Middle frontal gyrus (tissue), 1 donor: Measurements from ENCODE around the gene SCN1B.

Experiments
- DNase-seq: peaks from one replicate; pipeline ENCODE4 v3.0.0-alpha.2; 2015; ENCODE audit warnings: low spot score; ENCODE audit errors: extremely low spot score

SCN1B gene

DNA sequence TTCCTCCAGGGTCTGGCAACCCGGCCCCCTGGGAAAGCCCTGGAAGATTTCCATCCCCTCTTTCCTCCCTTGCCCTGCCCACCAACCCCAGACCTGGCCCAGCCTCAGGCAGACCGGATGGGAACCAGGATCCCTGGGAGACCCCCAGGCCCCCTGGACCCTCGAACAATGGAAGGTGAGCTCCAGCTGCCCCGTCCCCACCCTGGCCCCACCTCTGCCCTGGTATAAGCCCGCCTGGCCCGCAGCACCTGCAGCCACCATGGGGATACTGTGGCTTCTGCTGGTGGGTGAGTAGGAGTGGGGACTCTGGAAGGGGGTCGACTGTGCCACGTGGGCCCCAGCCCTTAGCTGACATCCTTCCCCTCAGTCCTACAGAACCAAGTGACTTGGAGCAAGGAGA, 43.7 kb downstream of the SCN1B start:
- no peak for DNase-seq

DNA sequence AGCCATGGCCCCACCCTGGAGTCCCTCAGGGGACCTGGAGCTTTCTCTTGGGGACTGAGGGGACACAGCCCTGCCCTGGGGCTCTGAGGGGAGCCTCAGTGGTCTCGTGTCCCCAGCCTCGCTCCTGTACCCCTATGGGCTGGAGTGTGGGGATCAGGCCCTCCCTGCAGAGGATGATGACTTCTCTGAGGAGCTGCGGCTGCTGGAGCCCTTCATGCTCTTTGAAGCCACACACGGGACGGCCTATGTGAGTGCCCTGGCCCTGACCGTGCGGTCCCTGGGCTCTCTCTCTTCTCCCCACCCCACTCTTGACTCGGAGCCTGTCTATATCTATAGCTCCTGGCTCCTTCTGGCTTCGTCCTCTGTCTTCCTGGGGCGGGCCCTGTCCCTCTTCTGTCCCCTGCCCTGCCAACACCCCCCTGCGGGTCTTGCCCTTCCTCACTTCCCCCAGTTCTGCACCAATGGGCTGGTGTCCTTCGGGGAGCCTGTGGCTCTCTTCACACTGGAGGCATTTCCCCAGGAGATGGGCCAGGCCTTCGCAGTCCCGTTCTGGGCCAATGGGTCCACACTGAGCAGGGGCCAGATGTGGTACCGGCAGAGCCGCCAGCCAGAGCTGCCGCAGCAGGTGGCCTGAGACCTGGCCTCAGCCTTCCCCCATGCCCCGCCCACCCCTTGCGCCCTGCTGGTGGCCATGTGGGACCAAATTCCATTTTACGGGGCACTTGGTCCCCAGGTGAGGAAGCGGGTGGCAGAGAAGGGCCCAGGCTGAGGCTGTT, 44.3 kb downstream of the SCN1B start:
- DNase-seq: no peak

DNA sequence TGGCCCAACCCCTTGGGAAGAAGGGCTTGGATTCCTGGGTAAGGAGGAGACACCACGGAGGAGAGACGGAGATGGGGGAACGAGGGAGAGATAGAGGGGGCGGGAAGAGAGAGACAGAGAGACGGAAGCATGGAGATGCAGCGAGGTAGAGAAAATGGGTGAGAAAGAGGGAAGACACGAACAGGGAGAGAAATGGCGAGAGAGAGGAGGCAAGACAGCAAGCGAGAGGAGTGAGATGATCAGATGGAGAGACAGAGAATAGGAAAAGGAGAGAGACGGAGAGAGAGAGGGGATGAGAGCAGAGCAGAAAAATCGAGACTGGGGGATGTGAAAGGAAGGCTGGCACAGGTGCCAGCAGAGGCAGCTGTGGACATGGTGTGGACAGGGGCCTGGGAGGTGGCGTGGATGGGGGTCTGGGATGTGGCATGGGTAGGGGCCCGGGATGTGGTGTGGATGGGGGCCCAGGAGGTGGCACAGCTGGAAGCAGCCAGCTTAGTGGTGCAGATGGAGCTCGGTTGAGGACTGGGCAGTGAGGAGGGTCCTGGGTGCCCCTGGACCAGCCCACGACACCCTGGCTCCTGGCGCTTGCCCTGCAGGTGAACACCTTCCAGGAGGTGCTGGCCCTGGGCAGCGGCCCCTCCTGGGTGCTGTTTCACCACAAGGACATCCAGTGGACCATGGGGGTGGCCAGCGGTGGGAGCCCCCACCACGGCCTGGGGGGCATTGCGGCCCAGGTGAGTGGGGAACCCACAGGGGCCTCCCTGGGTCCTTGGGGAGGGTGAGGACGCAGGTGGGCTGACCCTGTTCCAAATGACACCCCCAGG, 45.1 kb downstream of the SCN1B start:
- DNase-seq: no peak

DNA sequence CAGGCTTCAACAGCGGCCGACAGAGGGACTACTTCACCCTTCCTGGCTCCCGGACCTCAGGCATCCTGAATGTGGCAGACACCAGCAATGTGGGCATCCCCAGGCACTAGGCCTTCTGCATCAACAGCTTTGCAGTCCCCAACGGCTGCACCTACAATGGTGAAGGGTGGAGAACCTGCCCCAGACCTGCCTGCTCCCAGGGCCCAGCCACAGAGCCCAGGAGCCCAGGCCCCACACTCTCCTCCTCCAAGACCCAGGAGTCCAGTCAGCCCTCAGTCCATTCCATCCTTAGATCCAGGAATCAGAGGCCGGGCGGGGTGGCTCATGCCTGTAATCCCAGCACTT, 45.7 kb downstream of the SCN1B start:
- no peak for DNase-seq

DNA sequence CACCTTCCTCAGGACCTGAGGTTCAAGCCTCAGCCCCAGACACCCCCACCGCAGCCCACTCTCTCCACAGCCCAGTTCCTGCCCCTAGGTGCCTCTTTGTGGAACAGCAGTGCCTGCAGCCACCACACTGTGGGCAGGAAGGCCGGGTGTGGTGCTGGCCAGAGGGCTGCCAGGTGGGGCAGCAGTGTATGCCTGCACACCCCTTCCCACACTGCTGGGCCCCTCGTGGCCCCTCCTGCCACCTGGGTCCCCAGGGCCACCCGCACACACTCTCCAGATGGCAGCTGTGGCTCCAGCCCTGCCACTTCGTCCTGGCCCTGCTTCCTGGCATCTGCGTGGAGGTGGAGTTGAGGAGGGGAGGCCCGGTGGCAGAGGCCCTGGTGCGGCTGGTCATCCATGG, 46.4 kb downstream of the SCN1B start:
- DNase-seq: no peak

DNA sequence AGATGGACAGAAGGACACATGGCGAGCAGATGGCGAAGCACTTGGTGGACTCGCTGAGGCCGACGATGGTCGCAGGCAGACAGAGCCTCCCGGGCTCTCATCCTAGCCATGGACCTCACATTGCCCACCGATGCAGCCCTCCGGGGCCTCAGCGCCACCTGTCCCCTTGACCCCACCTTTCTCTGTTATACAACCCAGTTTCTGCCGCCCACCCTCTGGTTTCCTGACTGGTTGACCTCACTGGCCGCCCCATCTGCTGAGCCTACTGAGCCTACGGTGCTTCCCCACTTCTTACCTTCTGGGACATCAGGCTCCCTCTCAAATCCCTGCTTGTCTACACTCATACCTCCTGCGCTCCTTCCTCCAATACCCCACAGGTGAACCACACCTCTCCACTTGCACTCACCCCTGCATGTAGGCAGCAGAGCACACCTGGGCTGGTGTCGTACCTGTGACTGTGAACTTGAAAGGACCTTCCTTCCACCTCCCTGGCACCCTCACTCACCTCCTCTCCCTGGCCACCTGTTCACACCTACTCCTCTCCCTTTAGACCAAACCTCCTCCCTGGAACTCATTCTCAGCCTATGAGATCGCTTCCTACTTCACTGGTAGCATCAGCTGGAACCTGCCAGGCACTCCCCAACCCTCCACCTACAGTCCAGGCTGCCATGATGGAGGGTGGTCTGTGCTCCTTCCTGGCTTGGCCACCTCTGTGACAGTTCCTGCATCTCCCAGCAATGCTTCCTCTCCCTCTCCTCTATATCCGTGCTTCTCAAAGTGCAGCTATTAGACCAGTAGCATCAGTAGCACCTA, 47.3 kb downstream of the SCN1B start:
- DNase-seq: no peak

DNA sequence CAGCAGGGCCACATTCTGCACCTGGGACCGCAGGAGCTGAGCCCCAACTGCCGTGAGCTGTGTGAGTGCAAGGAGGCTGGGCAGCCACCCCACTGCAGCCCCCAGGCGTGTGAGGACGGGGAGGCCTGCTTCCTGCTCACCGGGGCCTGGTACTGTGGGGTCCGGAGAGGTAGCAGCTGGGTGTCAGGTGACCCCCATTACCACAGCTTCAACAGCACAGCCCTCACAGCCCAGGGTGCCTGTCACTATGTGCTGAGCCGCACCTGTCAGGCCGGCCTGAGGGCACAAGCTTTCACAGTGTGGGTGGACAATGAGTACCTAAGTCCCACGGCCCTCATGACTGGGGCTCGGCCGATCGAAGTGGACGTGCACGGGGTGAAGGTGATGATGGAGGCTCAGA, 49.6 kb downstream of the SCN1B start:
- DNase-seq: no peak

DNA sequence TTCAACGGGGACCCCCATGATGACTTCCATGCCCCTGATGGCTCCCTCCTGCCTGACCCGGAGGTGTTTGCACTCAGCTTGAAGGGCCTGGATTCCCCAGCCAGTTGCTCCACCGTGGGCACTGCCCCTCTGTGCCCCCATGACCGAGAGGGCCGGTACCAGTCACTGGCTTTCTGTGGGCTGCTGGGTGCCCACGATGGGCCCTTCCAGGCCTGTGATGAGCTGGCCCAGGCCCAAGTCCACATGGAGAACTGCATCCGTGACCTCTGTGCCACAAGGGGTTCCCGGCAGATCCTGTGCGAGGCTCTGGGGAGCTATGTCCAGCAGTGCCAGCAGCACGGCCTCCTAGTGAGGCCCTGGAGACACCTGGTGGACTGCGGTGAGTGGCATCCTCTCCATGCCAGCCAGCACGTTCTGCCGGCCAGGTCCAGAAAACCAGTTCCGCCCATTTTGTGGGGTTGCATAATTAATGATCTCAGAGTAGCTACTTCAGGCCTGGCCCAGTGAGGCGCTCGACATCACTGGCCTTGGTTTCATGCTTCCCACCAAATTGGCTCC, 50.4 kb downstream of the SCN1B start:
- no peak for DNase-seq

DNA sequence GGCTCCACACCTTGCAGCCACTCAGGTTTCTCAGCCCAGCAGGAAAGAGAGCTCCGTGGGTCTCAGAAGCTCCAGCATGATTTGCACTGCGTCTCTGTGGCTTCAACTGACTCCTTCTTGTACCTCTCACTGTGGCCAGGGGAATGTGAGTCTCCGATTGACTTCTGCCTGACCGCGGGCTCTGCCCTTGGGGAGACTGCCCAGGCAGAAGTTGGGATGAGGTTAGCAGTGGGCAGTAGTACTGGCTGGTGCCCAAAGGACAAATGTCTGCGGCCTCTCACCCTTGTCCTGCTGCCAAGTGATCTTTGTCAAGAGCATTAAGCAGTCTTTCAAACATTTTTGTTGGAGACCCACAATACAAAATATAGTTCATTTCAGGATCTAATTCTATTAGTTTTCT, 50.9 kb downstream of the SCN1B start:
- no peak for DNase-seq

DNA sequence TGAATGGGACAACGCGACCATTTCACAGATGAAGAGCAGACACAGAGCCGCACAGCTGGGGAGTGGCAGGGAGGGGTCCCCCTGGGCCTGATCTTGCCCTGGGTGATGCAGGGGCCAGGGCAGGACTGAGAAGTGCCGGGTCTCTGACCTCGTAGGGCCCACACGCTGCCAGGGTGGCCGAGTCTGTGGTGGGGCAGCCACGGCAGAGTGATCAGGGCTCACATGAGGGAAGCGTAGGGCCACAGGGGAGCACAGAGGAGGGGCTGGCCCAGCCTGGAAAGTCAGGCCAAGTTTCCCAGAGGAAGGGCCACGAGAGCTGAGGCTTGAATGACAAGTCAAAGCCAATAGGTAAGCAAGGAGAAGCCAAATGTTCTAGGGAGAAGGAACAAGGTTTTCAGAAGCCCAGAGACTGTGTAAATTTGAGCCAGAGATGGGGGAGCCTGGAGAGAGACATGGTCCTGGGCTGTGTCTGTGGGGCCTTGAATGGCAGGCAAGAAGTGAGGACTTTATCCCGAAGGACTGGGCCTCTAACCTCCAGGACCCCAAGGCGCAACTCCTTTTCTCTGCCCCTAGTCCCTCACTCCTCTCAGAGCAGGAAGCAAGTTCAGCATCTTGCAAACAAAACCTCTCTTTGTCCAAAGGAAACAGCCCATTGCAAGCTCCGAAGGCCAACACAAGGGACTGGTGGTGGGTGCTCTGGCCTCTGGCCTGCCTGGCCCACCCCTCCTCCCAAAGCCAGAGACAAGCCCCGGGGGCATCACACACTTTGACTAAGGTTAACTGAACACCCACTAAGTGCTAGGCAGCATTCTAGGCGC, 53.6 kb downstream of the SCN1B start:
- DNase-seq: no peak

DNA sequence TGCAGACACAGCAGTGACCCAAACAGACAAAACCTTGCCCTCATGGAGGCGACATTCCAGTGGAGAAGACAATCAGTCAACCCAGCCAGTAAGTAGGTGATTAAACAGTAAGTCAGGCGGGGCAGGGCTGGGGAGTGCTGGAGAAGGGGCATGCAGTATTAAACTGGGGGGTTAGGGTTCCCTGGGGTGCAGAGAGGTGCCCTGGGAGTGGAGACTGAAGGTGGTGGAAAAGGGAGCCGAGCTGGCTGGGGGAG, 54.2 kb downstream of the SCN1B start:
- DNase-seq: no peak

DNA sequence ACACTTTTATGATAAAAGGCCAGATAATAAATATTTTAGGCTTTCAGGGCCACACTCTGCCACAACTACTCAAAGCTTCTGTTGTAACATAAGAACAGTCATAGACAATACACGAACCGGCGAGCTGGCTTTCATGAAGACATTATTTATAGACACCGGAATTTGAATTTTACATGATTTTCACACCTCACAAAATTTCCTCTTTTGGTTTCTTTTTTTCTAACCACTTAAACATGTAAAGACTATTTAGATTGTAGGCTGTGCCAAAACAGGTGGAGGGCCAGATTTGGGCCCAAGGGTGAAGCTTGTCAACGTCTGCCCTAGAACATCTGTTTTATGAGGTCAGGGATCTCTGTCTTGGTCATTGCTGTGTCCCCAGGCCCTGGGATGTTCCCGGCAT, 55.7 kb downstream of the SCN1B start:
- no peak for DNase-seq

DNA sequence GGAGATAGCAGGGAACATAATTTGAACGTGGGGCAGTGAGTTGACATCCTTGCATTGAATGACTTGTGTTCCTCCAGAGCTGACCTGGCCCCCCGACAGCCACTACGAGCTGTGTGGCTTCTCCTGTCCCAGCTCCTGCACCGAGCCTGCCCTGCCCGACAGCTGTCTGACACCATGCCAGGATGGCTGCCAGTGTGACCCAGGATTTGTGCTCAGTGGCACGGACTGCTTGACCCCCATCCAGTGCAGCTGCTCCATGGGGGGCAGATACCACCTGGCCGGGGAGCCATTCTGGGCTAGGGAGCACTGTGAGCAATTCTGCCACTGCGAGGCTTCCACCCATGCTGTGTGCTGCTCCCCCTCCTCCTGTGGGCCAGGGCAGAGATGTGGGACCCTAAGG, 56.2 kb downstream of the SCN1B start:
- no peak for DNase-seq

DNA sequence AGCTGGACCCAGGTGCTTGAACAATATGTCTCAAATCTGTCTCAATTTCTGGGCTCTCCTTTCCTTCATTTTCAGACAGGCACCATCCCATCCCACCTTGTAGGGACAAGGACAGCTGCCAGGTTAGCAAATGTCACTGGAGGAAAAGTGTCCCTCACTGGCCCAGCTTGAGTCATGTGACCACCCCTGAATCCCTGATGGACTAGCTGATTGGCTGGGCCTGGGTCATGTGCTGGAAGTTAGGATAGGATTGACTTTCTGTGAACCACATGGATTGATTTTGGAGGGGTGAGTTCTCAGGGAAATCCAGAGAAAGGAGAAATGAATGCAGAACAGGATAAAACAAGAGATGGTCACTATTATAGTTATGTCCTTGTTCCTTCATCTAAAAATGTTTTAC, 57.1 kb downstream of the SCN1B start:
- no peak for DNase-seq

DNA sequence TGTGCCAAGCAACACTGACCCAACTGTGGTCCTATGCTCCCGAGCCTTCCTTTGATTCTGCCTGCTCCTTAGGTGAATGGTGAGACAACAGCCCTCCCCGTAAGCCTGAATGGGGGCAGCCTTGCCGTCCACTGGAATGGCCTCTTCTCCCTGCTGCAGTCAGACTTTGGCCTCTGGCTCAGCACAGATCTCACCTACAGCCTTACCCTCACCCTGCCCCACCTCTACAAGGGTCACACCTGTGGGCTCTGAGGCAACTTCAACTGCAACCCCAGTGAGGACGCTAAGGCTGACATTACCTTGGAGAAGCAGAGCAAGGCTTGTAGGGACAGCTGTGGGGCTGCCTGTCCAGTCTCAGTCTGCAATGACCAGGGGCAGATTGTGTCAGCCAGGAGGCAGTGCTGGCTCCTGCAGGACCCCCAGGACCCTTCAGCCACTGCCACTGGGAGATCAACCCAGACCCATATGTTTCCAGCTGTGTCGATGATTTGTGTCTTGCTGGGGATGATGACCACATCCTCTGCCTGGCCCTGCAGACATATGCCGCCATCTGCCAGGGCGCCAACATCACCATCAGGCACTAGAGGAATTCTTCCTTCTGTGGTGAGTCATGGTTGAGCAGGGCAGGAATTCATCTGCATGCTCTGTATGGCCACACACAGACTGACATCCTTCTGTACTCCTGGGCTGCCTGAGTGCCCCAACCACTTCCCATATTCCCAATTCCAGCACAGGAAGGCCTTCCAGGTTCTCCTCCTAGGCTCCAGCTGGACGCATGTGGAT, 58.1 kb downstream of the SCN1B start:
- no peak for DNase-seq

DNA sequence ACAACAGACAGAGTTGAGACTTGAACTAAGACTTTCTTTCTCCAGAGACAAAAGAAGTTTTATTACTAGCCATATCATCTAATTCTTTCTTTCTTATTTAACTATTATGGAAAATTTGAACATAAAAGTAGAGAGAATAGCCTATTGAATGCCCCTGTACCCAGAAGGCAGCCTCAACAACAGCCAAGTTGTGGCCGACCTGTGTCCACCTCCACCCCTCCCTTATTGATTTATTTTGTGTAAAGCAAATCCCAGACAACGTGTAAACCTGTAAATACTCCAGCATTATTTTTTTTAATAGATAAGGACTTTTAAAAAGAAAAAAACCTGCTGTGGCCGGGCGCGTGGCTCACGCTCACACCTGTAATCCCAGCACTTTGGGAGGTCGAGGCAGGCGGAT, 59.3 kb downstream of the SCN1B start:
- DNase-seq: no peak
